Caco-2 (cell line): ENCODE results near the gene KAT8. TPM values are rescaled to one million over a fixed set of nuclear protein-coding genes. Genes with fewer than 3 reads are reported as not detected.

ENCODE experiments used
- BruUV-seq: library from RNA; stranded (reverse); fragments of 400-500 nt; replicated peaks from 2 replicates; lab custom pipeline; 2021; lab: Mats Ljungman, UMichigan
- CTCF ChIA-PET: fragments of 300-600 bp; sonication (Branson Sonifier 250); formaldehyde crosslinking; loops from one replicate; lab custom pipeline; 2022; ENCODE audit warnings: antibody characterized with exemption; lab: Charles Lee
- POLR2A ChIA-PET: fragments of 300-600 bp; sonication (Branson Sonifier 250); formaldehyde crosslinking; loops from one replicate; lab custom pipeline; 2022; ENCODE audit warnings: antibody characterized with exemption; lab: Charles Lee
- DNase-seq, 2 experiments: peaks; one replicate each; pipeline versions ENCODE4 v3.0.0 to v3.0.0-alpha.2; 2020 to 2022
- H3K27me3 ChIP-seq: replicated peaks from 2 replicates; pipeline ENCODE4 v1.6.0; 2011; ENCODE audit warnings: low read length; ENCODE audit not compliant: control insufficient read depth, insufficient read depth
- H3K36me3 ChIP-seq: 2 replicates; pipeline ENCODE4 v1.5.1; 2011; ENCODE audit warnings: low read length; ENCODE audit not compliant: control insufficient read depth, insufficient read depth
- H3K4me1 ChIP-seq: fragments of 250-450 bp; sonication (Bioruptor Pico); 2 replicates; pipeline ENCODE4 v1.5.1; 2020; ENCODE audit warnings: mild to moderate bottlenecking
- H3K4me3 ChIP-seq: 2 replicates; pipeline ENCODE4 v1.5.1; 2011; ENCODE audit warnings: low read depth, mild to moderate bottlenecking, control low read depth, low read length
- H3K9me3 ChIP-seq: fragments of 250-450 bp; sonication (Bioruptor Pico); 2 replicates; pipeline ENCODE4 v1.5.1; 2020; ENCODE audit warnings: mild to moderate bottlenecking, moderate library complexity
- H3K27ac Mint-ChIP-seq: one replicate; pipeline ENCODE4 v1.8.0; 2022; ENCODE audit warnings: mixed read lengths; ENCODE audit not compliant: unreplicated experiment
- H3K27me3 Mint-ChIP-seq: one replicate; pipeline ENCODE4 v1.8.0; 2022; ENCODE audit warnings: mixed read lengths; ENCODE audit not compliant: insufficient read depth, unreplicated experiment
- H3K36me3 Mint-ChIP-seq: one replicate; pipeline ENCODE4 v1.8.0; 2022; ENCODE audit warnings: mild to moderate bottlenecking, mixed read lengths; ENCODE audit not compliant: insufficient read depth, unreplicated experiment
- H3K4me1 Mint-ChIP-seq: one replicate; pipeline ENCODE4 v1.8.0; 2022; ENCODE audit warnings: low read depth, mixed read lengths; ENCODE audit not compliant: unreplicated experiment
- H3K4me3 Mint-ChIP-seq: one replicate; pipeline ENCODE4 v1.8.0; 2022; ENCODE audit warnings: mild to moderate bottlenecking, moderate library complexity, mixed read lengths; ENCODE audit not compliant: unreplicated experiment
- H3K9me3 Mint-ChIP-seq: one replicate; pipeline ENCODE4 v1.8.0; 2022; ENCODE audit warnings: mixed read lengths; ENCODE audit not compliant: unreplicated experiment
- intact Hi-C: fragments of 100-400 bp; cut with micrococcal nuclease; formaldehyde crosslinking; loops from one replicate; pipeline ENCODE4 v1.10.0; 2022; ENCODE audit not compliant: unreplicated experiment
- total RNA-seq: library from RNA; stranded (reverse); gene quantifications from 2 replicates; pipeline ENCODE4 v1.2.3, GENCODE V29; 2022
- TF ChIP-seq, protein P1 (sequence below), 2 experiments: fragments of 200-600 bp in 1 of 2; IDR thresholded peaks; 1 replicate in 1 of 2; 2 replicates in 1 of 2; pipeline versions ENCODE4 v1.5.1 to v1.8.0; 2011 to 2022; ENCODE audit warnings: antibody characterized with exemption in 1 of 2, control low read depth in 1 of 2, inconsistent platforms in 1 of 2, low read depth in 1 of 2, low read length in 1 of 2, mild to moderate bottlenecking in 1 of 2, moderate library complexity in 1 of 2; ENCODE audit not compliant: insufficient read depth in 1 of 2, severe bottlenecking in 1 of 2, unreplicated experiment in 1 of 2

Gene KAT8
- total RNA-seq, 1 experiment from 2014 or later: 46.2 TPM

DNA sequence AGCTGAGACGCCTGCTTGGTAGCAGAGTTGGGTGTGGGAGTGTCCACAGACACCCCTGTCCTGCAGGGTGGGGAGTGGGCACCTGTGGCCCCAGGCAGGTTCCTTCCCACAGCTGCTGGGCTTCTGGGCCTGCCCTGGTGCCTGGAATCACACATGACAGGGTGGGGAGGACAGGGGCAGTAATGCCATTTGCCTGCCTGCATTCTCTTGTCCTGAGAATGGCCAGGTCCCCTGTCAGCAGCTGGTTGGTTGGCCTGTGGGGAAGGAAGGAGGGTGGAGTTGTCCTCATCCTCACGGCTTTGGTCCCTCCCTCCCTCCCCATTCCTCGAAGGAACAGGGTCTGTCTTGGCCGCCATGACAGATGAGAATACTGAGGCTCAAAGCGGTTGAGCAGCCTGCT is 33.9 kb upstream of the KAT8 start:
- Histone ChIP-seq H3K36me3 (no peaks in the 10 kb centered on the region), H3K4me3 (no peak overlapping the region), H3K4me1 (no peaks in the 10 kb centered on the region), H3K9me3 (no peaks in the 10 kb centered on the region), H3K27me3 (no peaks in the 10 kb centered on the region)
- H3K4me1 Mint-ChIP-seq: no peaks in the 10 kb centered on the region
- no peak overlapping the region for H3K4me3 Mint-ChIP-seq
- H3K36me3 Mint-ChIP-seq: peaks cover 38% of the 10 kb centered on the region
- H3K9me3 Mint-ChIP-seq: no peaks in the 10 kb centered on the region
- H3K27ac Mint-ChIP-seq: no peak overlapping the region
- no peaks in the 10 kb centered on the region for H3K27me3 Mint-ChIP-seq
- CTCF ChIA-PET: no interaction called here
- DNase-seq: no peak
- POLR2A ChIA-PET: no interaction called here
- intact Hi-C loops: no loop called here
- no TSS peak for BruUV-seq
- TF ChIP-seq, protein P1, sequence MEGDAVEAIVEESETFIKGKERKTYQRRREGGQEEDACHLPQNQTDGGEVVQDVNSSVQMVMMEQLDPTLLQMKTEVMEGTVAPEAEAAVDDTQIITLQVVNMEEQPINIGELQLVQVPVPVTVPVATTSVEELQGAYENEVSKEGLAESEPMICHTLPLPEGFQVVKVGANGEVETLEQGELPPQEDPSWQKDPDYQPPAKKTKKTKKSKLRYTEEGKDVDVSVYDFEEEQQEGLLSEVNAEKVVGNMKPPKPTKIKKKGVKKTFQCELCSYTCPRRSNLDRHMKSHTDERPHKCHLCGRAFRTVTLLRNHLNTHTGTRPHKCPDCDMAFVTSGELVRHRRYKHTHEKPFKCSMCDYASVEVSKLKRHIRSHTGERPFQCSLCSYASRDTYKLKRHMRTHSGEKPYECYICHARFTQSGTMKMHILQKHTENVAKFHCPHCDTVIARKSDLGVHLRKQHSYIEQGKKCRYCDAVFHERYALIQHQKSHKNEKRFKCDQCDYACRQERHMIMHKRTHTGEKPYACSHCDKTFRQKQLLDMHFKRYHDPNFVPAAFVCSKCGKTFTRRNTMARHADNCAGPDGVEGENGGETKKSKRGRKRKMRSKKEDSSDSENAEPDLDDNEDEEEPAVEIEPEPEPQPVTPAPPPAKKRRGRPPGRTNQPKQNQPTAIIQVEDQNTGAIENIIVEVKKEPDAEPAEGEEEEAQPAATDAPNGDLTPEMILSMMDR (IDR thresholded peaks at IDR 0.05; ENCODE audit: insufficient read depth in 1 of 2, low read depth in 1 of 2, low read length in 1 of 2, severe bottlenecking in 1 of 2, unreplicated experiment in 1 of 2): no peak

DNA sequence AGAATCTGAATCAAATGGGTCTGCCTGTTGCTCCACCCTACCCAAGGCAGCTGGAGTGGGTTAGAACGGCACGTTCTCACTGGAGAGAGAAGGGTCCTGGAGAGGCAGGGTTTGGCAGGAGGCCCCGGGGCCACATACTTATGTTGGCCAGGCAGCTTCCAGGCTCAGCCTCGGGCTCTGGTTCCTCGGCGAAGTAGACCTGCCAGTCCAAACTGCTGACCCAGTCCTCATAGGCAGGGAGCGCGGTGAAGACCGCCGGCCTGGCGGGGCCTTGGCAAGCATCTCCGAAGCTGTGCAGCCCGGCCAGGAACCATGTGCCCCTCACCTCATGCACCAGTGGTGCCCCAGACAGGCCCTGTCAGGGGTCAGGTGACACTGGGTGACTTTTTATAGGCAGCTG is 33.5 kb upstream of the KAT8 start:
- H3K4me1 ChIP-seq: no peaks in the 10 kb centered on the region
- ChIA-PET CTCF (no interaction called here), POLR2A (no interaction called here)
- no peak overlapping the region for H3K27ac Mint-ChIP-seq
- H3K27me3 ChIP-seq: no peaks in the 10 kb centered on the region
- DNase-seq: no peak
- TF ChIP-seq, protein P1 (IDR thresholded peaks at IDR 0.05; ENCODE audit: insufficient read depth in 1 of 2, low read depth in 1 of 2, low read length in 1 of 2, severe bottlenecking in 1 of 2, unreplicated experiment in 1 of 2): no peak
- H3K4me3 ChIP-seq: no peak overlapping the region
- intact Hi-C loops: no loop called here
- no peaks in the 10 kb centered on the region for H3K4me1 Mint-ChIP-seq
- no peak overlapping the region for H3K4me3 Mint-ChIP-seq
- H3K36me3 Mint-ChIP-seq: peaks cover 38% of the 10 kb centered on the region
- no peaks in the 10 kb centered on the region for H3K9me3 Mint-ChIP-seq
- H3K36me3 ChIP-seq: no peaks in the 10 kb centered on the region
- H3K9me3 ChIP-seq: no peaks in the 10 kb centered on the region
- BruUV-seq: no TSS peak
- H3K27me3 Mint-ChIP-seq: no peaks in the 10 kb centered on the region

DNA sequence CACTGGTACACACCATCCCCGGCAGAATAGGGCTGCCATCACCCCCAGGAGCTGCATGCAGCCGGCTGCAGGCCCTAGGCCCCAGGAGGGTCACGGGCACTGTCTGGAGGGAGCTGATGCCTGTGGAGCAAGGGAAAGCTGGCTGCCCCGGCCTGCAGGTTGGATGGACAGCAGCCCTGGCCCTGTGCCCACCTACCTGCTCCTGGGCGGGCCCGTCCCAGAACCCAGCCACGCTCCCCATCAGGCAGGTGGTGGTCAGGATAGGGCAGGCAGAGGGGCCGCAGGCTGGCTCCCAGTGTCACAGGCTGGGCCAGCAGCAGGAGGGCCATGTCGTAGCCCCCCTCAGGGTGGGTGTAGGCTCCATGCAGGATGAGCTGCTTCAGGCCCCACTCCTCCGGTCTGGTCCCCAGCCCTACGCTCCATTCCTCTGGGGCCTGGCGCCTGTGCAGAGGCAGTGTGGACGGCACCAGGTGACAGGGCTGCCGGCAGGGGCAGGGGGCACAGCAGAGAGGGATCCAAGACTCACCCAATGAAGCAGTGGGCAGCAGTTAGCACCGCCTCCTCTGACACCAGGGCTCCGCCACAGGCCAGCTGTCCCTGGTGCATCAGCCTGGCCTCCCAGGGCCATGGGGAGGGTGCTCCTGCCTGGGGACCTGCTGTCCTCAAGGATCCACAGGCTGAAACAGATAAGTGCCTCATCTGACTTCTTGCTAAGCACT is 32.7 kb upstream of the KAT8 start:
- H3K4me1 ChIP-seq: no peaks in the 10 kb centered on the region
- CTCF ChIA-PET: interaction anchor here (0.9 kb wide), 1 partner anchor 57 kb away, joined by 4 read pairs; no protein-coding TSS in a partner anchor
- H3K27me3 Mint-ChIP-seq: no peaks in the 10 kb centered on the region
- POLR2A ChIA-PET: interaction anchor here (0.6 to 0.9 kb wide), 2 partner anchors 33 to 77 kb away, joined by 3 read pairs; partner anchors contain the start of gene KAT8
- peaks cover 38% of the 10 kb centered on the region for H3K36me3 Mint-ChIP-seq
- H3K4me3 Mint-ChIP-seq: no peak overlapping the region
- no peak overlapping the region for H3K4me3 ChIP-seq
- no peaks in the 10 kb centered on the region for H3K27me3 ChIP-seq
- no TSS peak for BruUV-seq
- no peak overlapping the region for H3K27ac Mint-ChIP-seq
- DNase-seq: no peak
- H3K9me3 Mint-ChIP-seq: no peaks in the 10 kb centered on the region
- H3K36me3 ChIP-seq: no peaks in the 10 kb centered on the region; the same call in 1 of the 2 replicates
- intact Hi-C loops: no loop called here
- no peaks in the 10 kb centered on the region for H3K9me3 ChIP-seq
- TF ChIP-seq, protein P1 (IDR thresholded peaks at IDR 0.05; ENCODE audit: insufficient read depth in 1 of 2, low read depth in 1 of 2, low read length in 1 of 2, severe bottlenecking in 1 of 2, unreplicated experiment in 1 of 2): no peak
- H3K4me1 Mint-ChIP-seq: no peaks in the 10 kb centered on the region
